NCI-H526 (cell line): Measurements from ENCODE around the gene GBF1.
"Not testable (repeated sequence)": the region's sequence is repeated elsewhere in the genome, so short reads cannot be mapped to it uniquely, and the experiment has no call there.

ENCODE experiments used
- DNase-seq, 2 experiments: peaks; one replicate each; lab custom pipeline; 2025; lab: John Stamatoyannopoulos, UW

Gene GBF1

GRCh38 chr10:102302611-102303010 lies 57.3 kb downstream of the GBF1 start:
- no peak for DNase-seq

- no peak for DNase-seq
Observed at GRCh38 chr10:102306006-102306405, 60.7 kb downstream of the GBF1 start.

DNA sequence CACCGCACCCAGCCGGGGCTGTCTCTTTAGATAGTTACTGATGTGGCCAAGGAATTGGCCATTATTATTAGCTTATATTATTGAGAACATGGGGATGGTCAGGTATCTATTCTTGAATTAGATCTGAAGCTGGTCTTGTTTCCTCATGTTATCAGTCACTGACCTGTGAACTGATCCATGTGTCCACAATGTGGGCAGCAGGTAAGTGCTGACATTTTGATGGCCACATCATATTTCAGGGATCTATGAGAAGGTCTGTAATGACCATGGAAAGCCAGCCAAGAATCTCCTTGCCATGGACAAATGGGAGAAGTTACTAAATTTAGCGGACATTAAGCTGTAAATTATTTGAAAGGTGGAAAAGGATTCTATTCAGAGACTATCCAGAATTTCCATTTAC lies 61.4 kb downstream of the GBF1 start:
- DNase-seq = no peak

DNA sequence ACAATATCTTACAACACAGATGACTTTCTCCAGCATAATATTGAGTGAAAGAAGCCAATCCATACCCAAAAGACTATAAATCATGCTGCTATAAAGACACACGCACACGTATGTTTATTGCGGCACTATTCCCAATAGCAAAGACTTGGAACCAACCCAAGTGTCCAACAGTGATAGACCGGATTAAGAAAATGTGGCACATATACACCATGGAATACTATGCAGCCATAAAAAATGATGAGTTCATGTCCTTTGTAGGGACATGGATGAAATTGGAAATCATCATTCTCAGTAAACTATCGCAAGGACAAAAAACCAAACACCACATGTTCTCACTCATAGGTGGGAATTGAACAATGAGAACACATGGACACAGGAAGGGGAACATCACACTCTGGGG lies 63.0 kb downstream of the GBF1 start:
- not testable (repeated sequence) for DNase-seq

DNA sequence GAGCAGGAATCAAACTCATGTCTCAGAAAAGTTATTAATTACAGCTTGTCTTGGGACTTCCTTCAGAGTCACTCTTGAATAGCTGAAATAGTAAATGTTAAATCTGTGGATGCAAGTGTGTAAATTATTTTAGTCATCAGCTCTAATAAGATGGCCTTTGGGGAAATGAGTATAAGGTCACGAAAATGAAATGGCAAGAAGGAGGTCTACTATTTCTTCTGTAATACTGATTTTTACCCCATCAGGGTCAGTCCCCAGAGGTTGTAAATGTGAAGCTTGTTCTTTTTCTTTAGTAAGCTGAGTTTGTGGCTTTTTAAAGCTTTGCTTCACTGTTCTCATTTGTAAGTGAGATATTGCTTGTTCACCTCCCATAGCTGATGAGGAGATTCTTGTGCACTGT lies 63.9 kb downstream of the GBF1 start:
- DNase-seq = no peak

GRCh38 chr10:102309916-102310315 lies 64.6 kb downstream of the GBF1 start:
- no peak for DNase-seq

- DNase-seq = no peak
Observed at GRCh38 chr10:102310361-102311024, 65.2 kb downstream of the GBF1 start.

- no peak for DNase-seq
Observed at GRCh38 chr10:102311025-102311420, 65.7 kb downstream of the GBF1 start.

- no peak for DNase-seq
Observed at GRCh38 chr10:102312683-102313082, 67.4 kb downstream of the GBF1 start.

- DNase-seq = no peak
Observed at GRCh38 chr10:102313221-102313896, 68.0 kb downstream of the GBF1 start.

GRCh38 chr10:102314801-102315200 lies 69.5 kb downstream of the GBF1 start:
- no peak for DNase-seq

GRCh38 chr10:102316421-102316820 lies 71.1 kb downstream of the GBF1 start:
- DNase-seq = no peak

GRCh38 chr10:102322914-102323313 lies 77.6 kb downstream of the GBF1 start:
- no peak for DNase-seq

- no peak for DNase-seq
Observed at GRCh38 chr10:102324061-102324460, 78.7 kb downstream of the GBF1 start.

- DNase-seq = no peak
Observed at GRCh38 chr10:102326031-102326430, 80.7 kb downstream of the GBF1 start.

- DNase-seq = no peak
Observed at GRCh38 chr10:102327002-102327401, 81.7 kb downstream of the GBF1 start.

DNA sequence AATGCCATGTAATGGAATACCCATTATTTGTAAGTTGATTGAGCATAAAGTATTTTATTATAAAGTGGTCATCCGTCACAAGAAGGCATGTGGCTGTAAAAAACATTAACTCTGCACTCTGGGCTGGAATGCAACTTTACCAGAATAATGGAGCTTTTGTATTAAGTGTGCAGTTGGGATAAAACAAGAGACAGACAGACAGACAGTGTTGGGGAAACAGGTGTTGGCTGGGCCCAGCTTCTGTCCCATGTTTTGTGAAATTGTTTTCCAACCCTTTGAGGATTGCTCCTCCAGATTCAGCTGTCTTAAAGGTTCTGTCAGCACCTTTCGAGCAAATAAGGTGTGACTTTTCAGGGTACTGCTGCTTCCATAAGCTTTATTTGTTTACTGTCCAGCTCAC lies 82.3 kb downstream of the GBF1 start:
- DNase-seq = no peak

- DNase-seq = no peak
Observed at GRCh38 chr10:102332772-102333171, 87.4 kb downstream of the GBF1 start.

DNA sequence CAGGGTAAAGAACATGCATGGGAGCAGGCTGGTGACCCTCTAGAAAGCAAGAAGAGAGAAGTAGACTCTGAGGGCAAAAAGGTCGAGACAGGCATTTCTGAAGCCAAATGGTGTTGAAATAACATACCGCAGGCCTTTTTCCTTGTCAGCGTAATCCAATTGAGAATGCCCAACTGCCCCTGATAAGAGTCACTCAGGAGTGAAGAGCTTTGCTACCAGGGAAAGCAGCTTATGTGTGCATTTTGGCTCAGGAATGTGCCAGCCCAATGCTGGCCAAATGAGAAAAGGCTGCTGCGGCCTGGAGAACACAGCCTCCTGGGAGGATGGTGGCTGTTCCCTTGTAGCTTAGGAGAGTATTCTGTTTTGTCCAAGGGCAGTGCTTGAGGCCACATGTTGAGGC lies 88.8 kb downstream of the GBF1 start:
- no peak for DNase-seq

DNA sequence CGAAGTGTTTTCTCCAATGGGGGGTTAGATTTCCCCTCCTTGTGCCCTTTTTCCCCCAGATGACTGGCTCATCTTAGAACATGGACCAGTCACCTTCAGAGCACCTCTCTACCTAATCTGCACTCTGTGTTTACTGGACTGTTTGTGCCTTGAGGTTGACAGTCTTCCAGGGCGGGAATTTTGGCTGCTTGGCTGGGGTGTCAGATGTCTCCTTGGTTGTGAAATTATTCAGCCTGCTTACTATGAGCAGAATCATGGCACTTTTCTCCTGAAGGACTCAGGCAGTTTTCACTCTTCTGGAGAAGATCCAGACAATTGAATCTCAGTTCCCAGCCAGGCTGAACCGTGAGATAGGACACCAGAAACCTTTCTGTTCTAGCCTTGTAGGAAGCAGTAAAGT lies 89.9 kb downstream of the GBF1 start:
- DNase-seq = no peak

DNA sequence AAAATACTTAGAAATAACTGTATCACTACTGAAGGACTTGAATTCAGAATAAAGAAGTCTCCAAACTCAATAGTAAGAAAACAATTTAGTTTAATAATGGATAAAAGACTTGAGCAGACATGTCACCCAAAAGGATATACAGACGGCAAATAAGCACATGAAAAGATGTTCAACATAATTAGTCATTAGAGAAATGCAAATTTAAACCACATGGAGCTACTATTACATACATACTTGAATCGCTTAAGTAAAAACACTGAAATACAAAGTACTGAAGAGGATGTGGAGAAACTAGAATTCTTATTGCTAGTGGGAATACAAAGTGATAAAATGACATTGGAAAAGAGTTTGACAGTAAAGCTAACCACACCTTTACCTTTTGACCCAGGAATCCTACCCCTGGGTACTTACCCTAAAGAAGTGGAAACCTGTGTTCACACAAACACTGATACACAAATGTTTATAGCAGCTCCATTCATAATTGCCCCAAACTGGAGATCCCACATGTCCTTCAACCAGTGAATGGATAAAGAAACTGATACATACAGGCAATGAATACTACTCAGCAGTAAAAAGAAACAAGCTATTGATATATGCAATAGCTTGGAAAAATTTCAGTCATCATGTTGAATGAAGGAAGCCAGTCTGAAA lies 95.8 kb downstream of the GBF1 start:
- DNase-seq = peak in 1 of 2 experiments; percentile 10

DNA sequence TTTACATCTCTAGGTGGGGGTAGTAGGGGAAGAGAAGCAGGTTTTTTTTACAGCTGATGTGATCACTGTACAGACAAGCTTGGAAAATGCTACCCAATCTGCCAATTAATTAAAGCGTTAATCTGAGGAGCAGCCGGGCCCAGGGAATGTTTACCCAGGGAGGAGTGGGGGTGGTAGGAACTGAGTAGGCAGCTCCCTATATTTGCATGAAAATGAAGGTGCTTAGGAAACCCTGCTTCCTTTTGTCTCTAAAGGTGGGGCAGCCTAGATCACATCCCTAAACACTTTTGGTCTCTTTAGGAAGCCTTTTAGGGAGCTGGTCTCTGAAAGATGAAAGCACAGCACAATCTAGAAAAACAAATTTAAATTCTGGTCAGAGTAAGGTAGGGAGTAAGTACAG lies 97.1 kb downstream of the GBF1 start:
- DNase-seq = peak in 1 of 2 experiments; percentile 35

GRCh38 chr10:102342958-102343357 lies 97.6 kb downstream of the GBF1 start:
- DNase-seq = no peak
